ENCODE data around the gene ADARB1.

DNA sequence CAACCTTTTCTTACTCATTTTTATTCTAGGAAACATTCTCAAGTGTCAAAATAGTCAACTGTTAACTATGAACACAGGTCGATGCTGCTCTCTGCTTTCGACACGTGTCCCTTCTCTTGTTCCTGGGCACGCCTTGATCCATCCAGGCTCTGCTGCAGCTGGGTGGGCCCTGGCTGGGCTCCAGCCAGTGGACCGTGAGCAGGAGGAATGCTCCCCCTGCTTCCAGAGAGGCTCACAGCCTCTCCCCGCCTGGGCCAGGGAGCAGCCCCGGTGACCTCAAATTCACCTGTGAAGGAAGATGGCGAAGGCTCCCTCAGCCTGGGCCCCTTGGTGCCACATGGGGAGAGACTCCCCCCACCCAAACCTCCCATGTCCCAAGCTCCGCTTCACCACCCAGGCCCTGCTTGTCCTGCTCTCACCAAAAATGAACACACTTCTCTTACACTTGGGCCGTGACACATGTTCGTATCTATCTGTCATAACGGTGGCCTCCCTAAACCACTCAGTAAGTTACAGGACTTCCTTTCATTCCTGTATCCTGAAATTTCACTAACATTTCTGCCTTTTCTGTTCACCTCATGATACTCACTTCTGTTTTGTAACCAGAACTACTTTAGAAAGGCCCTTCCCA lies 24.6 kb upstream of the ADARB1 start:
- TF ChIP-seq PHF8 (conservative IDR thresholded peaks at IDR 0.05; ENCODE audit: low read depth, low read length) (no peak), POLR2A (IDR thresholded peaks at IDR 0.05; ENCODE audit: control extremely low read depth in 1 of 2, low read depth in 2 of 2, low read length in 2 of 2) (no peak), MAFK (IDR thresholded peaks at IDR 0.05; ENCODE audit: low read depth, low read length) (no peak), KDM1A (IDR thresholded peaks at IDR 0.05; ENCODE audit: borderline replicate concordance, low read length) (no peak), SAP30 (IDR thresholded peaks at IDR 0.05; ENCODE audit: insufficient read depth, insufficient replicate concordance, low read length) (no peak), RNF2 (IDR thresholded peaks at IDR 0.05; ENCODE audit: borderline replicate concordance, low read depth, low read length, missing control alignments, poor library complexity, severe bottlenecking) (no peak)

Data from H1 (cell line).